H1 (cell line): Measurements from ENCODE around the gene GRIP2. TPM values are rescaled to one million over a fixed set of nuclear protein-coding genes. Genes with fewer than 3 reads are reported as not detected.

Experiments
- CTCF ChIA-PET: fragments of 300-600 bp; sonication (Branson Sonifier 250); formaldehyde crosslinking; loops from one replicate; lab custom pipeline; 2021; ENCODE audit not compliant: partially characterized antibody; lab: Charles Lee
- POLR2A ChIA-PET: fragments of 300-600 bp; sonication (Branson Sonifier 250); formaldehyde crosslinking; loops from one replicate; lab custom pipeline; 2021; ENCODE audit warnings: inconsistent platforms; ENCODE audit not compliant: partially characterized antibody; lab: Charles Lee
- DNase-seq, 2 experiments: peaks; one replicate each; pipeline versions ENCODE4 v3.0.0 to v3.0.0-alpha.2; 2010 to 2022; ENCODE audit warnings: low spot score in 2 of 2, low read depth in 1 of 2, mixed read lengths in 1 of 2
- FAIRE-seq: peaks from 2 replicates; lab custom pipeline; 2011; peaks lifted over from hg19 to GRCh38; lab: Jason Lieb, UNC
- H2AFZ ChIP-seq: 2 replicates; pipeline ENCODE4 v1.8.1; 2012; ENCODE audit warnings: low read length, inconsistent platforms
- H2AK5ac ChIP-seq: 2 replicates; pipeline ENCODE4 v1.6.1; 2013; ENCODE audit warnings: low read depth, low read length
- H2BK120ac ChIP-seq: replicated peaks from 2 replicates; pipeline ENCODE3; 2013; ENCODE audit warnings: low read depth, low read length, inconsistent platforms
- H2BK12ac ChIP-seq: 2 replicates; pipeline ENCODE4 v1.6.1; 2013; ENCODE audit warnings: low read depth, low read length
- H2BK15ac ChIP-seq: 2 replicates; pipeline ENCODE4 v1.6.1; 2013; ENCODE audit warnings: low read length
- H2BK20ac ChIP-seq: 2 replicates; pipeline ENCODE4 v1.6.1; 2013; ENCODE audit warnings: low read length
- H2BK5ac ChIP-seq: 2 replicates; pipeline ENCODE4 v1.6.1; 2013; ENCODE audit warnings: low read depth, low read length
- H3K14ac ChIP-seq: 2 replicates; pipeline ENCODE4 v1.6.1; 2013; ENCODE audit warnings: inconsistent platforms; ENCODE audit not compliant: insufficient read length
- H3K18ac ChIP-seq: 2 replicates; pipeline ENCODE4 v1.6.1; 2013; ENCODE audit warnings: low read length; ENCODE audit errors: extremely low read depth
- H3K23ac ChIP-seq: 2 replicates; pipeline ENCODE4 v1.6.1; 2013; ENCODE audit warnings: inconsistent platforms; ENCODE audit not compliant: insufficient read length
- H3K23me2 ChIP-seq: 2 replicates; pipeline ENCODE4 v1.6.1; 2013; ENCODE audit warnings: low read depth, low read length
- H3K27ac ChIP-seq: 2 replicates; pipeline ENCODE4 v1.6.1; 2011; ENCODE audit warnings: low read depth, low read length, inconsistent platforms
- H3K27me3 ChIP-seq, 4 experiments: replicated peaks in 1 of 4; 1 replicate in 1 of 4; 2 replicates in 3 of 4; pipeline versions ENCODE4 v1.6.1 to v1.8.1; 2011 to 2013; ENCODE audit warnings: low read length in 3 of 4, mild to moderate bottlenecking in 3 of 4, inconsistent platforms in 2 of 4, mixed read lengths in 2 of 4, moderate library complexity in 1 of 4; ENCODE audit not compliant: control insufficient read depth in 3 of 4, insufficient read depth in 3 of 4; ENCODE audit errors: extremely low read depth in 1 of 4
- H3K36me3 ChIP-seq, 4 experiments: 2 replicates each; pipeline versions ENCODE4 v1.6.1 to v1.8.1; 2011 to 2013; ENCODE audit warnings: mild to moderate bottlenecking in 4 of 4, low read length in 3 of 4, moderate library complexity in 2 of 4, control low read depth in 1 of 4, inconsistent platforms in 1 of 4; ENCODE audit not compliant: insufficient read depth in 4 of 4, control insufficient read depth in 2 of 4
- H3K4ac ChIP-seq: replicated peaks from 2 replicates; pipeline ENCODE3; 2013; ENCODE audit warnings: low read length, low read depth, mixed read lengths, inconsistent platforms; ENCODE audit not compliant: insufficient read length
- H3K4me1 ChIP-seq, 4 experiments: replicated peaks in 1 of 4; 1 replicate in 1 of 4; 2 replicates in 3 of 4; pipeline versions ENCODE4 v1.6.1 to v1.8.1; 2011 to 2013; ENCODE audit warnings: low read length in 3 of 4, inconsistent platforms in 2 of 4, mixed read lengths in 1 of 4; ENCODE audit not compliant: insufficient read depth in 4 of 4, control insufficient read depth in 3 of 4
- H3K4me2 ChIP-seq, 2 experiments: 2 replicates each; pipeline versions ENCODE4 v1.6.1 to v1.8.1; 2011 to 2013; ENCODE audit warnings: low read depth in 2 of 2, low read length in 2 of 2, control low read depth in 1 of 2, inconsistent platforms in 1 of 2, mild to moderate bottlenecking in 1 of 2; ENCODE audit not compliant: insufficient read depth in 1 of 2
- H3K4me3 ChIP-seq, 4 experiments: fragments of 200-600, 300-600 bp in 1 of 4; sonication (generic), shearing (Covaris generic), sonication (Bioruptor Twin) in 1 of 4; 2 replicates each; pipeline versions ENCODE4 v1.5.1 to v1.8.1; 2011 to 2016; ENCODE audit warnings: low read length in 4 of 4, low read depth in 3 of 4, control low read depth in 2 of 4, inconsistent platforms in 2 of 4, mild to moderate bottlenecking in 2 of 4, mixed read lengths in 1 of 4, moderate library complexity in 1 of 4; ENCODE audit not compliant: insufficient read depth in 2 of 4; ENCODE audit errors: extremely low read depth in 1 of 4
- H3K56ac ChIP-seq: replicated peaks from 2 replicates; pipeline ENCODE3; 2013; ENCODE audit warnings: low read depth, mild to moderate bottlenecking, mixed read lengths, low read length, inconsistent platforms; ENCODE audit not compliant: insufficient read length
- H3K79me1 ChIP-seq: 2 replicates; pipeline ENCODE4 v1.6.1; 2013; ENCODE audit warnings: low read depth, low read length, control low read depth
- H3K79me2 ChIP-seq, 2 experiments: 2 replicates each; pipeline versions ENCODE4 v1.6.1 to v1.8.1; 2012 to 2013; ENCODE audit warnings: low read length in 2 of 2, mild to moderate bottlenecking in 2 of 2, inconsistent platforms in 1 of 2; ENCODE audit not compliant: insufficient read depth in 2 of 2, control insufficient read depth in 1 of 2
- H3K9ac ChIP-seq, 4 experiments: replicated peaks in 1 of 4; 1 replicate in 1 of 4; 2 replicates in 3 of 4; pipeline versions ENCODE4 v1.6.1 to v1.8.1; 2011 to 2013; ENCODE audit warnings: low read depth in 3 of 4, low read length in 3 of 4, control low read depth in 2 of 4, mild to moderate bottlenecking in 2 of 4, moderate library complexity in 2 of 4, inconsistent platforms in 1 of 4; ENCODE audit errors: extremely low read depth in 1 of 4
- H3K9me3 ChIP-seq, 2 experiments: 2 replicates each; pipeline versions ENCODE4 v1.6.1 to v1.8.1; 2012 to 2013; ENCODE audit warnings: mild to moderate bottlenecking in 2 of 2, moderate library complexity in 2 of 2, control low read depth in 1 of 2, inconsistent platforms in 1 of 2, low read depth in 1 of 2, low read length in 1 of 2, mixed read lengths in 1 of 2; ENCODE audit not compliant: insufficient read depth in 2 of 2
- H4K20me1 ChIP-seq, 2 experiments: replicated peaks in 1 of 2; 2 replicates each; pipeline versions ENCODE3 to v1.8.1; 2011 to 2013; ENCODE audit warnings: inconsistent platforms in 2 of 2, low read length in 2 of 2, mild to moderate bottlenecking in 1 of 2; ENCODE audit not compliant: insufficient read depth in 2 of 2, control insufficient read depth in 1 of 2
- H4K5ac ChIP-seq: 2 replicates; pipeline ENCODE4 v1.6.1; 2013; ENCODE audit warnings: low read length, low read depth, mixed read lengths, inconsistent platforms; ENCODE audit not compliant: insufficient read length
- H4K8ac ChIP-seq: 2 replicates; pipeline ENCODE4 v1.8.0; 2013; ENCODE audit warnings: mild to moderate bottlenecking, moderate library complexity, low read length, inconsistent platforms; ENCODE audit not compliant: insufficient read depth; ENCODE audit errors: extremely low read depth
- H4K91ac ChIP-seq: replicated peaks from 2 replicates; pipeline ENCODE3; 2013; ENCODE audit warnings: low read length, mixed read lengths, inconsistent platforms; ENCODE audit not compliant: insufficient read length
- ATF3 ChIP-seq: IDR thresholded peaks from 2 replicates; pipeline ENCODE4 v1.6.1; 2011; ENCODE audit warnings: low read depth, mild to moderate bottlenecking, low read length; ENCODE audit not compliant: insufficient read depth
- BRCA1 ChIP-seq: IDR thresholded peaks from 2 replicates; pipeline ENCODE4 v1.6.1; 2012; ENCODE audit warnings: low read depth, low read length, improper control_type of control experiment
- CHD1 ChIP-seq: IDR thresholded peaks from 2 replicates; pipeline ENCODE4 v1.6.1; 2012; ENCODE audit warnings: low read depth, low read length, improper control_type of control experiment
- GABPA ChIP-seq: IDR thresholded peaks from 2 replicates; pipeline ENCODE4 v1.6.1; 2011; ENCODE audit warnings: mild to moderate bottlenecking, low read length, moderate library complexity, borderline replicate concordance; ENCODE audit not compliant: insufficient read depth
- HDAC2 ChIP-seq, 2 experiments: fragments of 300-600 bp in 1 of 2; sonication (generic) in 1 of 2; IDR thresholded peaks; 2 replicates each; pipeline ENCODE4 v1.6.1; 2011 to 2012; ENCODE audit warnings: low read depth in 2 of 2, low read length in 2 of 2, mild to moderate bottlenecking in 2 of 2, moderate library complexity in 2 of 2, borderline replicate concordance in 1 of 2, inconsistent platforms in 1 of 2
- JUN ChIP-seq: IDR thresholded peaks from 2 replicates; pipeline ENCODE4 v1.6.1; 2011; ENCODE audit warnings: low read depth, mild to moderate bottlenecking, improper control_type of control experiment, low read length
- MAFK ChIP-seq: IDR thresholded peaks from 2 replicates; pipeline ENCODE4 v1.6.1; 2012; ENCODE audit warnings: low read depth, mild to moderate bottlenecking, improper control_type of control experiment, low read length
- POLR2AphosphoS5 ChIP-seq: IDR thresholded peaks from 2 replicates; pipeline ENCODE4 v1.6.1; 2011; ENCODE audit warnings: low read depth, low read length
- RBBP5 ChIP-seq: IDR thresholded peaks from 2 replicates; pipeline ENCODE4 v1.7.1; 2012; ENCODE audit warnings: low read depth, mild to moderate bottlenecking, inconsistent platforms, low read length, moderate library complexity, borderline replicate concordance
- SP2 ChIP-seq: IDR thresholded peaks from 2 replicates; pipeline ENCODE4 v1.6.1; 2012; ENCODE audit warnings: mild to moderate bottlenecking, low read length, inconsistent platforms
- TAF1 ChIP-seq: IDR thresholded peaks from 2 replicates; pipeline ENCODE4 v1.6.1; 2011; ENCODE audit warnings: mild to moderate bottlenecking, low read depth, low read length
- TAF7 ChIP-seq: optimal IDR thresholded peaks from 2 replicates; pipeline ENCODE3; 2011; ENCODE audit warnings: low read depth, mild to moderate bottlenecking, inconsistent platforms, low read length, moderate library complexity, borderline replicate concordance
- ZNF274 ChIP-seq: IDR thresholded peaks from 2 replicates; pipeline ENCODE4 v1.7.0; 2012; ENCODE audit warnings: low read length, borderline replicate concordance; ENCODE audit errors: extremely low read depth
- WGBS, 2 experiments: shearing (Covaris generic) in 1 of 2; methylation state at CpG; one replicate each; pipeline versions ENCODE4 v1.1.6 to v1.1.7; 2013 to 2015; ENCODE audit warnings: low lambda C conversion rate in 2 of 2, mixed read lengths in 2 of 2, inconsistent platforms in 1 of 2, low coverage in 1 of 2, missing lambda C conversion rate in 1 of 2; ENCODE audit not compliant: insufficient replicate concordance in 2 of 2, insufficient coverage in 1 of 2, insufficient read length in 1 of 2; ENCODE audit errors: extremely low coverage in 1 of 2, missing lambda C conversion rate in 1 of 2; 5-methylcytosine and 5-hydroxymethylcytosine counted together
- polyA plus RNA-seq, 7 experiments: library from polyadenylated mRNA; depleted of rRNA in 3 of 7; stranded (reverse) in 5 of 7; unstranded in 2 of 7; fragments of >200 nt in 5 of 7; fragments of 200-250 nt in 2 of 7; gene quantifications; 1 replicate in 5 of 7; 2 replicates in 1 of 7; 4 replicates in 1 of 7; pipeline versions ENCODE4 v1.2.1 to v1.2.3, GENCODE V29; 2011 to 2013; ENCODE audit warnings: missing spikeins in 2 of 7, mixed read lengths in 2 of 7
- total RNA-seq: library from RNA; stranded (reverse); fragmentation: NEBNext Ultra II Directional; extraction: Animal tissue kit (Norgen Biotek cat#: 25700); gene quantifications from 2 replicates; pipeline ENCODE4 v1.2.1, GENCODE V29; 2021

The GRIP2 gene
- total and polyA plus RNA-seq, 2 of the 8 experiments (the other 6 are each of a cell fraction or from before 2014, with no cell fraction given) = 2.5 to 6.4 TPM

- no peaks in the 10 kb centered on the region; the same call in 1 of the 2 replicates for H3K23me2 ChIP-seq
- no peak overlapping the region for H2BK20ac ChIP-seq
- no peak overlapping the region for H3K4me3 ChIP-seq
- no peak for FAIRE-seq
- H2AFZ ChIP-seq = no peak overlapping the region
- H2BK5ac ChIP-seq = no peak overlapping the region
- H3K27ac ChIP-seq = no peak overlapping the region
- peaks cover 27 to 74% (median 57%) of the 10 kb centered on the region in 4 experiments for H3K36me3 ChIP-seq
- H3K4me2 ChIP-seq = no peak overlapping the region
- no peak overlapping the region for H3K9ac ChIP-seq
- DNase-seq = no peak
- WGBS, 2 experiments = 91% methylated on average over 2 of the region's 2 CpGs; no CpG with 5 or more reads in 1 of the 2 experiments
- H3K9me3 ChIP-seq = no peaks in the 10 kb centered on the region
- peaks cover 0 to 12% of the 10 kb centered on the region in 2 experiments for H4K20me1 ChIP-seq
- H3K23ac ChIP-seq = no peak overlapping the region
- H3K27me3 ChIP-seq = no peaks in the 10 kb centered on the region
- H4K5ac ChIP-seq = no peak overlapping the region
- H3K79me1 ChIP-seq = no peaks in the 10 kb centered on the region
- no peak overlapping the region for H2BK15ac ChIP-seq
- H3K56ac ChIP-seq = no peak overlapping the region
- H2BK12ac ChIP-seq = no peak overlapping the region
- H3K14ac ChIP-seq = no peak overlapping the region
- H3K79me2 ChIP-seq = no peaks in the 10 kb centered on the region
- ChIA-PET CTCF (interaction anchor here (1.1 to 5.3 kb wide), 6 partner anchors 11 to 279 kb away, joined by 3 to 23 read pairs (median 4); no protein-coding TSS in a partner anchor), POLR2A (no interaction called here)
- no peak overlapping the region for H3K18ac ChIP-seq
- H2AK5ac ChIP-seq = no peak overlapping the region
- H2BK120ac ChIP-seq = no peak overlapping the region
- H4K91ac ChIP-seq = no peak overlapping the region
- H3K4ac ChIP-seq = no peak overlapping the region
- no peak overlapping the region for H4K8ac ChIP-seq
- peaks cover 0 to 8% (median 2%) of the 10 kb centered on the region in 4 experiments; a peak in 5 of 7 replicates for H3K4me1 ChIP-seq
- TF ChIP-seq ZNF274 = no peak
- TF ChIP-seq MAFK = no peak
- TF ChIP-seq SP2 = no peak
- TF ChIP-seq ATF3 = no peak
- TF ChIP-seq HDAC2 (IDR thresholded peaks at IDR 0.05; ENCODE audit: borderline replicate concordance in 1 of 2, low read depth in 2 of 2, low read length in 2 of 2) = no peak
- TF ChIP-seq JUN = no peak
- no peak for TF ChIP-seq POLR2AphosphoS5
- no peak for TF ChIP-seq TAF7
- TF ChIP-seq TAF1 = no peak
- no peak for TF ChIP-seq RBBP5
- TF ChIP-seq BRCA1 = no peak
- no peak for TF ChIP-seq GABPA
- TF ChIP-seq CHD1 = no peak
These were observed 57.8 kb downstream of the GRIP2 start for GRCh38 chr3:14482271-14482721.
